ENCODE results near the gene NOTCH3.

GRCh38 chr19:15178629-15179308 lies 22.0 kb downstream of the NOTCH3 start:
- TF ChIP-seq CTCF (IDR thresholded peaks at IDR 0.05; ENCODE audit: borderline replicate concordance, extremely low read depth, low read length, poor library complexity, severe bottlenecking) = no peak
- no peak for TF ChIP-seq EZH2 (IDR thresholded peaks at IDR 0.05; ENCODE audit: borderline replicate concordance, low read depth, low read length, severe bottlenecking)
